SW 1271 (cell line): ENCODE measurements around the gene HTRA2.
A peak's percentile ranks its signal among the peaks of the same experiment; 100 is the strongest.

Experiments
- DNase-seq, 2 experiments: peaks; one replicate each; lab custom pipeline; 2025; lab: John Stamatoyannopoulos, UW

HTRA2 gene

DNA sequence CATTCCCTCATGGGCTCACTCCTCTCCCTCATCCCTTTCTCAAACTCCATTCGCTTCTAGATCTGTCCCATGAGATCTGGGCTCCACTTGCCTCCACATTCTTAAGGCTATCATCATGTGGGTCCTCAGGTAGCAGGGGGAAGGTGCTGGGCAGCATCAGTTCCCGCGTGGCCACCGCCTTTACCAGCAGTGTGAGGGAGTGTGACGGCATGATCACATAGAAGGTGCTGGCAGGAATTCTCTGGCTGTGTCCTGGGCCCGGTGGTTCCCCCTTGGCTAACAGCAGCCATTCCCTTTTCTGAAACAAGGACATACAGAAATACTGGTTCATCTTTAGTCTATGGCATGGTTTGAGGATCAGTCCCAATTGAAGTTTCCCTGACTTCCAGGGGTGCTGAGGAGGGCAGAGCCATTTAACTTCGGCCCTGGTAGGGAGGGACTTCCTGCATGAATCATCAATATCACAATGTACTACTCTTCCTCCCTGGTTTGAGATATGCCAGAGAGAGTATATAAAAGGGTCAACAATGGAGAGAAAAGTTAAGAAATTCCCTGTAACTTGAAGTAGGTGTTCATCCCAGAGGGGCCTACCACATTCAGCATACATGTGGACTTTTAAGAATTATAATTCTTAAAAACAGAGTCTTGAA lies 32.5 kb downstream of the HTRA2 start:
- no peak for DNase-seq

- DNase-seq = no peak
Measured at GRCh38 chr2:74564222-74564621, 34.5 kb downstream of the HTRA2 start.

DNA sequence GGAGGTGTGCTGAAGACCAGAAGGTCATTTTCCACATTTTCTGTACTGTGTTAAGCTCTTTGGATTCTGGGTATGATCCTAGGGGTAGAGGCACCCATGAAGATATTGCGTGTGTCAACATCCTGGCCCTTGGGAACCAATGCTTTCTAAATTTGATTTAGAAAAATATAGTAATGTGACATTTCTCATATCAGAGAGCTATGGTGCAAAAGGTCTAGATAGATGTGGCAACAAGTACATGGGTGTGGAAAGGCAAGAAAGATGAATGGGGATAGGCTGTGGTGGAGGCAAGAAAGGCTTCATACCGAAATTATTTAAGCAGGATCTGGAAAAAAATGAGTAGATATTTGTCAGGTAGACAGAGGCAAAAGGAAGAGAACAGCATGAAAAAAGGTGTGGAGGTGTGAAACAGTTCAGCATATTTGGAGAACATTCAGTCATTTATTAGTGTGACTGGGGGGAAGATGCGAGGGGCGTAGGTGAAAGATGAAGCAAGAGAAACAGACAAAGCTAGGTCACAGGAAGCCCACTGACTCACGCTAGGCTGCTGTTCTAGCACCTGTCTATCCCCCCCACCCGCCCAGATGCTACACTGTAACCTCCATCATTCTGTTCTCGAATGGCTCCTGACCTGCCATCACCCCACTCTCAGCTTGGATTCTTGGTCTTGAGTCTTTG lies 36.5 kb downstream of the HTRA2 start:
- no peak for DNase-seq

DNA sequence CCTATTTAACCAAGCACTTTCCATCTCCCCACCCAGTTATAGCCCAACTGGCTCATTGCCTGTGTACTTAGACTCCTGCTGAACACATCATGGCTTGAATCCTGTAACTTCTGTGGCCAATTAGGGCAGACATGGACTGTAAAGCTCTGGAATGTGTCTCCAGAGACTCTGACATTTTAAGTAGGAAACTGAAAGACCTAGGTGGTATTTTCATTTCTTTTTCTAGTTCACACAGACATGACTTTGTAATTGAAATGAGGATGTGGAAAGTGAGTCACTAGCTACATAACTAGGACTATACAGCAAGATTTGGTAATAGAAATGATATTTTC lies 37.0 kb downstream of the HTRA2 start:
- no peak for DNase-seq

DNA sequence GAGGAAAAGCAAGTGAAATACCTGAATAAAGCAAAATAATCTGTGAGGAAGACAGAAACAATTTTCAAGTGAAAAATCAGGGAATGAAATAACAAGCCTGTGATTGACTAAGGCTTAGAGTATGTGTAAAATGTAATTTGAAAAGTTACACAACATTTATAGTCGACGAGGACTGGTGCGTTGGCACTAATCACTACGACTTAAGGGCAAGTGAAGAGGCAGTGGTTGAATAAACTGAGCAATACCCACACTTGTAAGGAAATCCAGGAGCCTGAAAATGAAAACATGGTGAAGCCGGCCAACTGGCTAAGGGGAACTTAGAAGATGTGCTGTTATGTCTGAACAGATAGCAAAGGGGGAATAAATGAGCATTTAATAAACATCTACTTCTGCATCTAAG lies 38.1 kb downstream of the HTRA2 start:
- no peak for DNase-seq

GRCh38 chr2:74569686-74570085 lies 40.0 kb downstream of the HTRA2 start:
- DNase-seq = no peak

GRCh38 chr2:74571058-74571457 lies 41.3 kb downstream of the HTRA2 start:
- no peak for DNase-seq

DNA sequence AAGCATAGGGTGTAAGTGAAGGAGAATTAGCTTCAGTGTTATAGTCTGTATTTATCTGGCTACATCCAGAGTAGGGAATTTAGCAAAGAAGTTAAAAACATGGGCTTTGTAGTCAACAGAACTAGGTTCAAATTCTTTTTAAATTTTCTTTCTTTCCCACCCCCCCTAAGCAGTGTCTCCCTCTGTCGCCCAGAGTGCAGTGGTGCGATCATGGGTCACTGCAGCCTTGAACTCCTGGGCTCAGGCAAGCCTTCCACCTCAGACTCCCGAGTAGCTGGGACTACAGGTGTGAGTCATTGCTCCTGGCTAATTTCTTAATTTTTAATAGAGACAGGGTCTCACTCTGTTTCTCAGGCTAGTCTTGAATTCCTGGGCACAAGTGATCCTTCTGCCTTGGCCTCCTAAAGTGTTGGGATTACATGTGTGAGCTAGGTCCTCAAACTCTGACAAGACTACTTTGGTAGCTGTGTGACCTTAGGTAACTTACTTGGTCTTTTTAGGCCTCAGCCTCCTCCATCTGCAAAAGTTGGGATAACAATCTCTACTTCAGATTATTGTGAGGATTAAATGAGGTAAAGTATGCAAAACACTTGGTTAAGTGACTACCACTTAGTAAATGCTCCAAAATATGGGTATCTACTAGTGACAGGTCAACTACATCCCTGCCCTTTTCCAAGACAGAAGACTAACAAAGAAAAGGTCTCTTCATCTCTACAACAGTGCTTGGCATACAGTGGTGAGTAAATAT lies 42.6 kb downstream of the HTRA2 start:
- DNase-seq = no peak

GRCh38 chr2:74573747-74574562 lies 44.2 kb downstream of the HTRA2 start:
- peak in 1 of 2 experiments; percentile 64 for DNase-seq

GRCh38 chr2:74575320-74575719 lies 45.6 kb downstream of the HTRA2 start:
- no peak for DNase-seq

DNA sequence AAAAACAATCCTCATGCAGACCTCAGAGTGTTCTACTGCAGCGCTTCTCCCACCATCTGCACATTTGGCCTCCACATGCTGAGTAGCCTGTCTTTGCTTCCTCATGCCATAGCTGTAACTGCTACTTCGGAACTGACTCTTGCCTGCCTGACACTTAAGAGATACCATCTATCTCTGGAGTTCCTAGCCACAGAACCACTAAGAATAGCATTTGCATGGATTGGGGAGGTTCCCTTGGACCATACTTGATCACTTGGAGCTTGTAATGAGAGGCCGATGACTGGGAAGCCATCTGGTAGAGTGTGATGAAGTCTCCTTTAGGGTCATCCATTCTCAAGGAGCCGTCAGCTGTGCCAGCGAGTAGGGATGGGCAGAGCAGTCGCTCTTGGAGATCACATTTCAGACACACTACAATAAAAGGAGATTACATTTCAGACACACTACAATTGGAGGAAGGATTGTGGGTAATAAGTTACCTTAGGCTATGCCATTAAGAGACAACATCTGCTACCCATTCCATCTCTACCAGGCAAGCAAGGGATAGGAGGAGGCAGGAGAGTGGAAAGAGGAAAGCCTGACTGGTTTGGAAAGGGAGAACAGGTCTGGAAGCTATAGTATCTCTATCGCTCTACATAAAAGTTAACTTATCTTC lies 46.6 kb downstream of the HTRA2 start:
- DNase-seq = no peak

DNA sequence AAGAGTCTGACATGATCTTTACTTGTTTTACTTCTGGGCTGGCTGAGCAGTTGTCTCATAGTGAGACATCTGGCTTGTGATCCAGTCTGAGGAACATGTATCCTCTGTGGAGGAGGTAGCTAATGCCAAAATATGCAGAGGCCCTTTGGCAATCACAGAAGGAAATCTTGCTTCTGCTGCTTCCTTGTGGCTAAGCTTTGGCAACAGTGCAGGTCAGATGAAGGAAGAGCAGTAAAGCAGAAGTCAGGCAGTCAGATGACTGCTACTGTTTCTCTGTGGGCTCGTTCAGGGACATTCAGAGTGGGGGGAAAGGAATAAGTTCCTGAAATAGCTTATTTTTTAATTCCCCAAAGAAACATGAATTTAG lies 47.1 kb downstream of the HTRA2 start:
- DNase-seq = no peak

DNA sequence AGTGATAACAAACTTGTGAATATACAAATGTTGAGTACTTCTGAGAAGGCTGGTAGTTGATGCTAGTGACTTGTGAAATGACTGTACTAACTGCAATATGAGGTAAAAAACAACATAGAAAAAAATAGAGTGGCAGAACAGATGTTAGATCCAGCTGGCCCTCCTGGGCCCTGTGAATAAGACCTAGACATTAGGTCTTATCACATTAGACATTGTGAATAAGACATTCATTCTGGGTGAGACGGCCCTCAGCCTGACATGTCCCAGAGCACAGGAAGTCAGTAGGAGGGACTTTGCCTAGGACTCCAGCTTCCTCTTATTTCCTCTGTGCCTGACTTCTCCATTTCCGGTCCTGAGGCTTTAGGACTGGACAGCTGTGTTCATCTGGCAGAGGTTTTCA lies 47.7 kb downstream of the HTRA2 start:
- no peak for DNase-seq

DNA sequence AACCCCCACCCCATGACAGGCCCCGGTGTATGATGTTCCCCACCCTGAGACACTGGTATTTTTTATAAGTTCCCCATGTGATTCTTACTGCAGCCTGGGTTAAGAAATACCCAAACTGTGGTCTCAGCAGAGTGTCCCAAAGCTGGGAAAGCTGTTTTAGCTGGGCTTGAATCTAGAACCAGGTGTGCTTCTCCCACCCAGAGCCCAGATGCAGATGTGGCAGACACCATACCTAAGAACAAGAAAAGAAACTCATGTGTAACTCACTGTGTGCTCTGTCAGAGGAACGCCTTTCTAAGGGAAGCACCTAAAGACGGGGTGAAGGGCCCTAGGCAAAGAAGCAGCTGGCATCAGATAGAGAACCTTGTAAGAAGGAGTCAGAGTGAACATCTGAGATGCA lies 48.7 kb downstream of the HTRA2 start:
- DNase-seq = no peak

GRCh38 chr2:74581463-74581862 lies 51.7 kb downstream of the HTRA2 start:
- DNase-seq = no peak

GRCh38 chr2:74582184-74582583 lies 52.5 kb downstream of the HTRA2 start:
- DNase-seq = no peak
